Osteoblast (primary cell): ENCODE results near the gene HPCAL4. TPM values are rescaled to one million over a fixed set of nuclear protein-coding genes. Genes with fewer than 3 reads are reported as not detected.

Experiments
- DNase-seq: peaks from one replicate; pipeline ENCODE4 v3.0.0; 2011; ENCODE audit warnings: low spot score, mixed read lengths; ENCODE audit not compliant: insufficient read length; ENCODE audit errors: missing footprints
- H2AFZ ChIP-seq: 2 replicates; pipeline ENCODE4 v1.6.0; 2011; ENCODE audit warnings: mild to moderate bottlenecking, low read length
- H3K27ac ChIP-seq: 2 replicates; pipeline ENCODE4 v1.5.1; 2011; ENCODE audit warnings: mild to moderate bottlenecking, low read depth, low read length, moderate library complexity
- H3K27me3 ChIP-seq: 2 replicates; pipeline ENCODE4 v1.6.0; 2012; ENCODE audit warnings: mild to moderate bottlenecking, control low read depth, inconsistent platforms, low read length, moderate library complexity; ENCODE audit not compliant: insufficient read depth
- H3K36me3 ChIP-seq: 2 replicates; pipeline ENCODE4 v1.5.1; 2011; ENCODE audit warnings: mild to moderate bottlenecking, low read length, control low read depth, moderate library complexity; ENCODE audit not compliant: insufficient read depth
- H3K4me1 ChIP-seq: 2 replicates; pipeline ENCODE4 v1.5.1; 2011; ENCODE audit warnings: mild to moderate bottlenecking, low read length, control low read depth, moderate library complexity; ENCODE audit not compliant: insufficient read depth
- H3K4me2 ChIP-seq: 2 replicates; pipeline ENCODE4 v1.6.0; 2011; ENCODE audit warnings: mild to moderate bottlenecking, low read length; ENCODE audit not compliant: insufficient read depth
- H3K4me3 ChIP-seq: fragments of 200-600 bp; sonication (generic); 3 replicates; pipeline ENCODE4 v1.5.1; 2012; ENCODE audit warnings: mild to moderate bottlenecking, low read length, inconsistent platforms; ENCODE audit not compliant: insufficient read depth
- H3K79me2 ChIP-seq: 2 replicates; pipeline ENCODE4 v1.6.0; 2012; ENCODE audit warnings: mild to moderate bottlenecking, low read length, control low read depth, inconsistent platforms; ENCODE audit not compliant: insufficient read depth
- H3K9me3 ChIP-seq: 2 replicates; pipeline ENCODE4 v1.5.1; 2011; ENCODE audit warnings: low read depth, low read length, control low read depth
- H4K20me1 ChIP-seq: 2 replicates; pipeline ENCODE4 v1.6.0; 2012; ENCODE audit warnings: mild to moderate bottlenecking, low read length, control low read depth; ENCODE audit not compliant: insufficient read depth
- CTCF ChIP-seq: IDR thresholded peaks from 2 replicates; pipeline ENCODE4 v1.5.1; 2011; ENCODE audit warnings: mild to moderate bottlenecking, low read depth, low read length, moderate library complexity; ENCODE audit errors: extremely low read depth
- total RNA-seq: library from RNA; depleted of rRNA; stranded (reverse); fragments of >200 nt; gene quantifications from 2 replicates; pipeline ENCODE4 v1.2.3, GENCODE V29; 2012

The HPCAL4 gene
- total RNA-seq, 1 donor, result not detected

GRCh38 chr1:39681294-39681693 lies 9.9 kb downstream of the HPCAL4 start:
- DNase-seq, result no peak
- TF ChIP-seq CTCF, result no peak
- H3K4me1 ChIP-seq, result no peaks in the 10 kb centered on the region
- H3K27ac ChIP-seq, result no peak overlapping the region
- no peak overlapping the region for H2AFZ ChIP-seq
- no peak overlapping the region for H3K4me2 ChIP-seq
- H3K9me3 ChIP-seq, result no peaks in the 10 kb centered on the region
- H4K20me1 ChIP-seq, result no peaks in the 10 kb centered on the region
- no peaks in the 10 kb centered on the region for H3K79me2 ChIP-seq
- no peak overlapping the region for H3K4me3 ChIP-seq
- no peaks in the 10 kb centered on the region for H3K36me3 ChIP-seq
- H3K27me3 ChIP-seq, result peaks cover 56% of the 10 kb centered on the region

GRCh38 chr1:39680751-39681150 lies 10.5 kb downstream of the HPCAL4 start:
- Histone ChIP-seq H3K27me3 (peaks cover 56% of the 10 kb centered on the region), H3K36me3 (no peaks in the 10 kb centered on the region), H3K4me2 (no peak overlapping the region), H3K9me3 (no peaks in the 10 kb centered on the region), H3K4me3 (no peak overlapping the region), H3K27ac (no peak overlapping the region), H3K79me2 (no peaks in the 10 kb centered on the region), H4K20me1 (no peaks in the 10 kb centered on the region), H3K4me1 (no peaks in the 10 kb centered on the region), H2AFZ (no peak overlapping the region)
- no peak for DNase-seq
- TF ChIP-seq CTCF, result no peak

- Histone ChIP-seq H3K27ac (no peak overlapping the region), H4K20me1 (no peaks in the 10 kb centered on the region), H3K4me1 (no peaks in the 10 kb centered on the region), H3K9me3 (no peaks in the 10 kb centered on the region), H3K27me3 (peaks cover 49% of the 10 kb centered on the region), H3K79me2 (no peaks in the 10 kb centered on the region), H2AFZ (no peak overlapping the region), H3K4me3 (no peak overlapping the region), H3K4me2 (no peak overlapping the region), H3K36me3 (no peaks in the 10 kb centered on the region)
- DNase-seq, result no peak
- TF ChIP-seq CTCF, result no peak
Measured at GRCh38 chr1:39679821-39680220, 11.4 kb downstream of the HPCAL4 start.

GRCh38 chr1:39678889-39679288 lies 12.3 kb downstream of the HPCAL4 start:
- no peak for DNase-seq
- TF ChIP-seq CTCF, result no peak

More at GRCh38 chr1:39678889-39679288, 12.3 kb downstream of the HPCAL4 start:
- peaks cover 41% of the 10 kb centered on the region for H3K27me3 ChIP-seq
- H3K9me3 ChIP-seq, result no peaks in the 10 kb centered on the region
- H3K4me2 ChIP-seq, result no peak overlapping the region
- no peaks in the 10 kb centered on the region for H3K4me1 ChIP-seq
- no peak overlapping the region for H2AFZ ChIP-seq
- H3K79me2 ChIP-seq, result no peaks in the 10 kb centered on the region
- H3K27ac ChIP-seq, result no peak overlapping the region
- no peak overlapping the region for H3K4me3 ChIP-seq
- no peaks in the 10 kb centered on the region for H4K20me1 ChIP-seq
- H3K36me3 ChIP-seq, result no peaks in the 10 kb centered on the region
